MM.1S (cell line): ENCODE results near the gene MINK1.

Source experiments
- DNase-seq: peaks from one replicate; pipeline ENCODE4 v3.0.0-alpha.2; 2015
- H2AFZ ChIP-seq: fragments of 300-600 bp; sonication (generic); 2 replicates; pipeline ENCODE4 v1.6.0; 2016; ENCODE audit warnings: antibody characterized with exemption, low read length
- H3F3A ChIP-seq: fragments of 300-600 bp; sonication (generic); 2 replicates; pipeline ENCODE4 v1.6.1; 2016; ENCODE audit warnings: mild to moderate bottlenecking, antibody characterized with exemption, low read length, moderate library complexity, mixed read lengths; ENCODE audit not compliant: insufficient read depth
- H3K27ac ChIP-seq: fragments of 300-600 bp; sonication (generic); 2 replicates; pipeline ENCODE4 v1.5.1; 2016; ENCODE audit warnings: mild to moderate bottlenecking, low read length
- H3K27me3 ChIP-seq: fragments of 300-600 bp; sonication (generic); replicated peaks from 2 replicates; pipeline ENCODE4 v1.6.0; 2016; ENCODE audit warnings: low read length; ENCODE audit not compliant: insufficient read depth
- H3K36me3 ChIP-seq: fragments of 300-600 bp; sonication (generic); replicated peaks from 2 replicates; pipeline ENCODE4 v1.6.1; 2016; ENCODE audit warnings: mild to moderate bottlenecking, low read length, mixed read lengths; ENCODE audit not compliant: insufficient read depth
- H3K4me1 ChIP-seq: fragments of 300-600 bp; sonication (generic); 2 replicates; pipeline ENCODE4 v1.6.1; 2016; ENCODE audit warnings: low read length, mixed read lengths
- H3K4me2 ChIP-seq: fragments of 300-600 bp; sonication (generic); 2 replicates; pipeline ENCODE4 v1.6.0; 2016; ENCODE audit warnings: low read depth, low read length
- H3K4me3 ChIP-seq: fragments of 300-600 bp; sonication (generic); 2 replicates; pipeline ENCODE4 v1.5.1; 2016; ENCODE audit warnings: low read length, mixed read lengths
- H3K79me2 ChIP-seq: fragments of 300-600 bp; sonication (generic); 2 replicates; pipeline ENCODE4 v1.6.1; 2016; ENCODE audit warnings: mixed run types, low read length, mixed read lengths
- H3K9ac ChIP-seq: fragments of 300-600 bp; sonication (generic); 2 replicates; pipeline ENCODE4 v1.6.1; 2016; ENCODE audit warnings: low read length, mixed read lengths
- H3K9me2 ChIP-seq: fragments of 300-600 bp; sonication (generic); replicated peaks from 2 replicates; pipeline ENCODE4 v1.6.1; 2016; ENCODE audit warnings: mild to moderate bottlenecking, low read length, mixed read lengths; ENCODE audit not compliant: insufficient read depth
- H3K9me3 ChIP-seq: fragments of 300-600 bp; sonication (generic); replicated peaks from 2 replicates; pipeline ENCODE4 v1.6.1; 2016; ENCODE audit warnings: mild to moderate bottlenecking, low read length, mixed read lengths; ENCODE audit not compliant: insufficient read depth
- H4K20me1 ChIP-seq: fragments of 300-600 bp; sonication (generic); 2 replicates; pipeline ENCODE4 v1.6.1; 2016; ENCODE audit warnings: mild to moderate bottlenecking, low read length, moderate library complexity, mixed read lengths; ENCODE audit not compliant: insufficient read depth
- EZH2 ChIP-seq: fragments of 300-600 bp; sonication (generic); optimal IDR thresholded peaks from 2 replicates; pipeline ENCODE3; 2017; ENCODE audit warnings: low read depth, mild to moderate bottlenecking, antibody characterized with exemption, low read length, mixed read lengths
- EZH2phosphoT487 ChIP-seq: fragments of 300-600 bp; sonication (generic); IDR thresholded peaks from 2 replicates; pipeline ENCODE4 v1.6.1; 2018; ENCODE audit warnings: antibody characterized with exemption, low read length
- TF ChIP-seq, protein P1 (sequence below): fragments of 300-600 bp; sonication (generic); IDR thresholded peaks from 2 replicates; pipeline ENCODE4 v1.5.1; 2016; ENCODE audit warnings: antibody characterized with exemption, low read length, mixed read lengths

The MINK1 gene

DNA sequence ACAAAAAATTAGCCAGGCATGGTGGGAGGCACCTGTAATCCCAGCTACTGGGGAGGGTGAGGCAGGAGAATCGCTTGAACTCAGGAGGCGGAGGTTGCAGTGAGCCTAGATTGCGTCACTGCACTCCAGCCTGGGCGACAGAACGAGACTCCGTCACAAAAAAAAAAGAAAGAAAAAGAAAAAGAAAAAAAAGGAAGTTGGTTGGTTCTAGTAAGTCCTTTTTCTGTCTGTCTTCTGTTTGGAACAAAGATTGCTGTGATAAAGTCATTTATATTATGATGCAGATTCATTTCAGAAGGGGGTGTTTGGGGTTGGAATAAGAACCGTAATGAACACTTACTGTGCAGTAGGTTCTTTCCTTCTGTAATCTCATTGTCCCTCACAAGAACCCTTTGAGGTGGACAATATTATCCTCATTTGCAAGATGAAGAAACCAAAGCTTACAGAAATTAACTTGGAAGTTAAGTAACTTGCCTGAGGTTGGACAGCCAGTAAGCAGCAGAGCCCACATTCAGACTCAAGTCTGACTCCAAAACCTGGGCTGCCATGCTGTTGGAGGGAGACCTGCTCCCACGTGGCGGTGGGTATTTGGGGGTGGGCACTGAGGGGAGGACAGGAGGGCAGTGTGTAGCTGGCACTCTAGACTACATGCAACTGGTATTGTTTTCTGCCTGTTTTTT is 10.3 kb downstream of the MINK1 start:
- no peak overlapping the region for H3K4me2 ChIP-seq
- no peaks in the 10 kb centered on the region for H3K27me3 ChIP-seq
- TF ChIP-seq EZH2phosphoT487 (no peak), EZH2 (no peak)
- TF ChIP-seq, protein P1, sequence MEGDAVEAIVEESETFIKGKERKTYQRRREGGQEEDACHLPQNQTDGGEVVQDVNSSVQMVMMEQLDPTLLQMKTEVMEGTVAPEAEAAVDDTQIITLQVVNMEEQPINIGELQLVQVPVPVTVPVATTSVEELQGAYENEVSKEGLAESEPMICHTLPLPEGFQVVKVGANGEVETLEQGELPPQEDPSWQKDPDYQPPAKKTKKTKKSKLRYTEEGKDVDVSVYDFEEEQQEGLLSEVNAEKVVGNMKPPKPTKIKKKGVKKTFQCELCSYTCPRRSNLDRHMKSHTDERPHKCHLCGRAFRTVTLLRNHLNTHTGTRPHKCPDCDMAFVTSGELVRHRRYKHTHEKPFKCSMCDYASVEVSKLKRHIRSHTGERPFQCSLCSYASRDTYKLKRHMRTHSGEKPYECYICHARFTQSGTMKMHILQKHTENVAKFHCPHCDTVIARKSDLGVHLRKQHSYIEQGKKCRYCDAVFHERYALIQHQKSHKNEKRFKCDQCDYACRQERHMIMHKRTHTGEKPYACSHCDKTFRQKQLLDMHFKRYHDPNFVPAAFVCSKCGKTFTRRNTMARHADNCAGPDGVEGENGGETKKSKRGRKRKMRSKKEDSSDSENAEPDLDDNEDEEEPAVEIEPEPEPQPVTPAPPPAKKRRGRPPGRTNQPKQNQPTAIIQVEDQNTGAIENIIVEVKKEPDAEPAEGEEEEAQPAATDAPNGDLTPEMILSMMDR: no peak
- peaks cover 86% of the 10 kb centered on the region for H3K79me2 ChIP-seq
- H3K9me2 ChIP-seq: no peaks in the 10 kb centered on the region
- no peaks in the 10 kb centered on the region for H3K36me3 ChIP-seq
- H3K9me3 ChIP-seq: no peaks in the 10 kb centered on the region
- no peak overlapping the region for H2AFZ ChIP-seq
- H3K4me1 ChIP-seq: no peaks in the 10 kb centered on the region
- no peak overlapping the region for H3K9ac ChIP-seq
- H4K20me1 ChIP-seq: 0 out of 2 replicates have a peak, but pooled peaks cover 4% of the 10 kb centered on the region
- H3F3A ChIP-seq: no peaks in the 10 kb centered on the region
- no peak overlapping the region for H3K4me3 ChIP-seq
- no peak overlapping the region for H3K27ac ChIP-seq
- DNase-seq: no peak

DNA sequence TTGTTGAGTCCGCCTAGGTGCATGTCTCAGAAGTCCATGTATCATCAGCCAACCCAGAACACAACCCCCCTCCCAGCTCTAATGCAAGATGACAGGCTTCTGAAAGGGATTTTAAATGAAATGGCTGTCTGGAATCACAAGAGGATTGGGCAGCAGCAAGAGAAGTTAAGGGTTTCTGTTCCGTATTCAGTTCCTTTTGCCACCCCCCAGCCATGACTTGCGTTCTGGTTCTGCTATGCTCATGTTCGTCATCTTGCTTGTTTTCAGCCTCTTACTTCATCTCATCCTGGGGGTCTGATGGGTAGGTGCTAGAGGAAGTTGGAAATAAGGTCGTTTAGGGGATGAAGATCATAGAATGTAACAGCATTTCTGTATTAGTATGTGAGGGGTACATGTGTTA is 12.0 kb downstream of the MINK1 start:
- Histone ChIP-seq H3K4me3 (no peak overlapping the region), H3K9ac (no peak overlapping the region), H3K27me3 (no peaks in the 10 kb centered on the region), H3K27ac (no peak overlapping the region), H3K4me2 (no peak overlapping the region), H3K36me3 (no peaks in the 10 kb centered on the region), H3K4me1 (no peaks in the 10 kb centered on the region), H3K9me3 (no peaks in the 10 kb centered on the region), H2AFZ (no peak overlapping the region), H4K20me1 (0 out of 2 replicates have a peak, but pooled peaks cover 4% of the 10 kb centered on the region), H3K9me2 (no peaks in the 10 kb centered on the region), H3F3A (no peaks in the 10 kb centered on the region), H3K79me2 (peaks cover 85% of the 10 kb centered on the region)
- TF ChIP-seq EZH2phosphoT487 (no peak), EZH2 (no peak)
- TF ChIP-seq, protein P1: no peak
- no peak for DNase-seq

DNA sequence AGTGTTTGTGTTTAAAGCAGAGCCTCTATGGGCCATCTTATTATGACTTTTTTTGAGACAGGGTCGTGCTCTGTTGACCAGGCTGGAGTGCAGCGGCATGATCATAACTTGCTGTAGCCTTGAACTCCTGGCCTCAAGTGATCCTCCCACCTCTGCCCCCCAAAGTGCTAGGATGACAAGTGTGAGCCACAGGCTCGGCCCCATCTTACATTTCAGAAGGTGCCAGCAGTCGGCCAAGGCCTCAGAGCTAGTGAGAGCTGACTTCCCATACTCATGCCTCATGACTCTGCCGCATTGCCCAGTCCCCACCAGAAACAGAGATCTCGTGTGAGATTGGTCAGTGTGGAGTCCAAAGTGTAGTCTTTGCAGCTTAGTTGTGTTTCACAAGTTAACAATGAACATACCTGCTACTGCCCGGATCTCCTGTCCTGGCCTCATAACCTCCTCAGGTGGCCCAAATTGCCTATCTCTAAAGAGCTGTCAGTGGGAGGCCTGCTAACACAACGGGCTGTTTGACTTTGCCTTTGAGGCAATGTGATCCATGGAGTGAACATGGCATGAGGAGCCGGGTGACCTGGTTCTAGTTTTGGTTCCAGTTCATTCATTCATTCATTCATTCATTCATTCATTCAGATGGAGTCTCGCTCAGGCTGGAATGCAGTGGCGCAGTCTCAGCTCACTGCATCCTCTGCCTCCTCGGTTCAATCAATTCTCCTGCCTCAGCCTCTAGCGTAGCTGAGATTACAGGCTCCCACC is 13.7 kb downstream of the MINK1 start:
- H3F3A ChIP-seq: no peaks in the 10 kb centered on the region
- H3K27ac ChIP-seq: no peak overlapping the region
- no peak overlapping the region for H3K9ac ChIP-seq
- no peak overlapping the region for H2AFZ ChIP-seq
- H3K9me3 ChIP-seq: no peaks in the 10 kb centered on the region
- no peaks in the 10 kb centered on the region for H3K36me3 ChIP-seq
- H4K20me1 ChIP-seq: 0 out of 2 replicates have a peak, but pooled peaks cover 4% of the 10 kb centered on the region
- H3K4me1 ChIP-seq: no peaks in the 10 kb centered on the region
- no peak overlapping the region for H3K4me3 ChIP-seq
- no peaks in the 10 kb centered on the region for H3K9me2 ChIP-seq
- peaks cover 83% of the 10 kb centered on the region for H3K79me2 ChIP-seq
- H3K4me2 ChIP-seq: no peak overlapping the region
- DNase-seq: no peak
- H3K27me3 ChIP-seq: no peaks in the 10 kb centered on the region
- TF ChIP-seq EZH2phosphoT487: no peak
- TF ChIP-seq, protein P1: no peak
- TF ChIP-seq EZH2: no peak
